Epithelial cell of proximal tubule (primary cell): ENCODE results near the gene RSRC2. TPM values are rescaled to one million over a fixed set of nuclear protein-coding genes. Genes with fewer than 3 reads are reported as not detected.
"Not testable (repeated sequence)": the region's sequence is repeated elsewhere in the genome, so short reads cannot be mapped to it uniquely, and the experiment has no call there.

Source experiments
- DNase-seq: peaks from one replicate; pipeline ENCODE4 v3.0.0-alpha.2; 2011; ENCODE audit warnings: low read depth
- H3K4me3 ChIP-seq: 2 replicates; pipeline ENCODE4 v1.5.1; 2011; ENCODE audit warnings: low read depth, mild to moderate bottlenecking, low read length
- total RNA-seq: library from RNA; depleted of rRNA; stranded (reverse); fragments of >200 nt; gene quantifications from 2 replicates; pipeline ENCODE4 v1.2.3, GENCODE V29; 2015
- TF ChIP-seq, protein P1 (sequence below): conservative IDR thresholded peaks from 2 replicates; pipeline ENCODE4 v1.5.1; 2012; ENCODE audit warnings: low read depth, mild to moderate bottlenecking, low read length

Gene RSRC2
- total RNA-seq, 1 donor from 2014 or later, result 72.4 TPM

DNA sequence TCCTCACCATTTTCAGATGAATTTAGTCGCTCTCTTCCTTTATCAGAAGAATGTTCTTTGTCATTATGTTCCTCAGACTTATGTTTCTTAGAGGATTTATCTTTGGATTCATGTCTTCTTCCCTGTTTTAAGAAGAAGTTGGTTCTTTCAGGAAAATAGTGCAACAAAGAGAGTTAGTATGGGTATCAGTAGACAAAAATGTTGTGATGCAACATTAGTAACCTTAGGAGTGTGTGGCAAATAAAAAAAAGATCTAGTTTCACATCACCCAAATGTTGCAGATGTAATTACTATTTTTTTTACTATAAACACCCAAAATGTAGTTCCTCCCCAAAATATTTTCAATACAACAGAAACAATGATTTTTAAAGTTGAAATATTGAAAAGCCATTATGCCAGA is 7.8 kb downstream of the RSRC2 start:
- no peak overlapping the region for H3K4me3 ChIP-seq
- no peak for DNase-seq
- TF ChIP-seq, protein P1, sequence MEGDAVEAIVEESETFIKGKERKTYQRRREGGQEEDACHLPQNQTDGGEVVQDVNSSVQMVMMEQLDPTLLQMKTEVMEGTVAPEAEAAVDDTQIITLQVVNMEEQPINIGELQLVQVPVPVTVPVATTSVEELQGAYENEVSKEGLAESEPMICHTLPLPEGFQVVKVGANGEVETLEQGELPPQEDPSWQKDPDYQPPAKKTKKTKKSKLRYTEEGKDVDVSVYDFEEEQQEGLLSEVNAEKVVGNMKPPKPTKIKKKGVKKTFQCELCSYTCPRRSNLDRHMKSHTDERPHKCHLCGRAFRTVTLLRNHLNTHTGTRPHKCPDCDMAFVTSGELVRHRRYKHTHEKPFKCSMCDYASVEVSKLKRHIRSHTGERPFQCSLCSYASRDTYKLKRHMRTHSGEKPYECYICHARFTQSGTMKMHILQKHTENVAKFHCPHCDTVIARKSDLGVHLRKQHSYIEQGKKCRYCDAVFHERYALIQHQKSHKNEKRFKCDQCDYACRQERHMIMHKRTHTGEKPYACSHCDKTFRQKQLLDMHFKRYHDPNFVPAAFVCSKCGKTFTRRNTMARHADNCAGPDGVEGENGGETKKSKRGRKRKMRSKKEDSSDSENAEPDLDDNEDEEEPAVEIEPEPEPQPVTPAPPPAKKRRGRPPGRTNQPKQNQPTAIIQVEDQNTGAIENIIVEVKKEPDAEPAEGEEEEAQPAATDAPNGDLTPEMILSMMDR, result no peak

DNA sequence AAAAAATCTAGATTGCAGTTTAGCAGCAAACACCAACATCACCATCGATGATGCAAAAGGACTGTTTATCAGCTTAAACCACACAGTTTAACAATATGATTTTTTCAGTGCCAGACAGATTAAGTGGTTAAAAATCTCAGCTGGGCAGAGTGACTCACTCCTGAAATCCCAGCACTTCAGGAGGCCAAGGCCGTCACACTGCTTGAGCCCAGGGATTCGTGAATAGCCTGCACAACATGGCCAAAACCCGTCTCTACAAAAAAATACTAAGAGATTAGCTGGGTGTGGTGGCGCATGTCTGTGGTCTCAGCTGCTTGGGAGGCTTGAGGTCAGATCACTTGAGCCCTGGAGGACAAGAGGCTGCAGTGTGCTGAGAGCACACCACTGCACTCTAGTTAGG is 8.9 kb downstream of the RSRC2 start:
- DNase-seq, result no peak

DNA sequence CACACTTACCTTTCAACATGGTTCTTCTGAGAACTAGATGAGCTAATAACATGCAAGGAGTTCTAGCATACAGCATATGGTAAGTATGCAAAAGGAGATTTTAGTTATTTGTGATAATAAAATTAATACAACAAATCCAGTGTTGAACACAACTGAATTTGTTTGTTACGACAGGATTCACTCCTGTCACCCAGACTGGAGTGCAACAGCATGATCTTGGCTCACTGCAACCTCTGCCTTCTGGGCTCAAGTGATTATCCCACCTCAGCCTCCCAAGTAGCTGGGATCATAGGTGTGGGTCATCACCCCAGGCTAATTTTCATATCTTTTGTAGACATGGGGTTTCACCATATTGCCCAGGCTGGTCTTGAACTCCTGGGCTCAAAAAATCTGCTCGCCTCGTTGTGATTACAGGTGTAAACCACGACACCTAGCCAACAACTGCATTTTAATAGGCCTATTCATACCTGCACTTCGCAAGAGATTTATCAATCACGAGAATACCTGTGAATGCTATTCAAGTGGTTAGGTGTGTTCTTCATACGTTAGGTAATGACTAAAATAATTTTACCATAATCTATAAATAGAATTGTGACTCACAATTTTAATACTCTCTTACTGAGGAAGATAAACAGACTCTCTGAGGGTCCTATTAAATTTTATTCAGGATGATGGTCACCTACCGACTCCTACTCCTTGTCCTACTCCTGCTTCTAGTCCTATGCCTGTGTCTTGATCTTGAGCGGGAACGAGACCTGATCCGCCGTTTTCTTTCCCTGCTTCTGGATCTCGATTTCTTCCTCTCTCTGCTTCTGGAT is 10.0 kb downstream of the RSRC2 start:
- TF ChIP-seq, protein P1, result no peak
- DNase-seq, result no peak
- H3K4me3 ChIP-seq, result no peak overlapping the region

More for the DNA sequence above, 8.9 kb downstream of the RSRC2 start:
- no peak overlapping the region for H3K4me3 ChIP-seq
- TF ChIP-seq, protein P1, result no peak

DNA sequence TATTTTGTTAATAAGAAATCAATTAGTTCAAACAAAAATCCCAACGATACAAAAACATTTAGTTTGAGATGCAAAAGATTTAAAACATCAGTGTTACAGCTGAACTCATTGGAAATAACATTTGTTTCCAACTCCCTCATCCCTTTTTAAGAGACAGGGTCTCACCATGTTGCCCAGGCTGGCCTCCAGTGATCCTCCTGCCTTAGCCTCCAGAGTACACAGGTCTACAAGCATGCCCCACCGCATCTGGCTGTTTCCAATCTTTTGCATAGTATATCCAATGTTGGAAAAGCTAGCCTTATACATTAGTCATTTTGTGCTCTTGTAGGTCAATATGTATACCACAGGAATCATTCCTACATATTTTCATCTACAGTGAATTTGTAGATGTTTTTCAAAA is 11.5 kb downstream of the RSRC2 start:
- TF ChIP-seq, protein P1, result no peak
- no peak overlapping the region for H3K4me3 ChIP-seq
- no peak for DNase-seq

DNA sequence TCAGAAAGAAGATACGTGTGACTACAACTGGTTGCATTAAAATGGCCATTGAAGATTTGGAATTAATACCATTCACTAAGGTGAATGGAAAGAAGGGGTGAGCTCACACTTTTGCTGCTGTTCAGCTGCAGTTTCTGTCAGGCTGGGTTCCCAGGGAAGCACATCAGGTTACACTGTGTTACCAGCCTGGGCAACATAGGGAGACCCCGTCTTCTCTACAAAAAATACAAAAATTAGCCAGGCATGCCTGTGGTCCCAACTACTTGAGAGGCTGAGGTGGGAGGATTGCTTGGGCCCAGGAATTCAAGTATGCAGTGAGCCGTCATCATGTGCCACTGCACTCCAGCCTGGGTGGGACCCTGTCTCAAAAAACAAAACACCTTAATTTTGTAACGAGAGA is 13.1 kb downstream of the RSRC2 start:
- TF ChIP-seq, protein P1, result no peak
- no peak overlapping the region for H3K4me3 ChIP-seq
- no peak for DNase-seq

DNA sequence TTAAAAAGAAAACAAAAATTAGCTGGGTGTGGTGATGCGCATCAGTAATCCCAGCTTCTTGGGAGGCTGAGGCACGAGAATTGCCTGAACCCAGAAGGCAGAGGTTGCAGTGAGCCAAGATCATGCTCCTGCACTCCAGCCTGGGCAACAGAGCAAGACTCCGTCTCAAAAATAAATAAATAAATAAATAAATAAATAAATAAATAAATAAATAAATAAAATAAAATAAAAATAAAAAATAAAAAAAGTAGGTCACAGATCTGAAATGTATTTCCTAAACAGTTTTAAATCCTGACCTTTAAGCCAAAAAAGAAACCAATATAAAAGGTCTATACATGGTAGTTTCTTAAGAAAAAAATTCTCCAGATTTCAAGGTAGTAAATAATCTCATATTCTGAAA is 13.7 kb downstream of the RSRC2 start:
- not testable (repeated sequence) for H3K4me3 ChIP-seq, DNase-seq

DNA sequence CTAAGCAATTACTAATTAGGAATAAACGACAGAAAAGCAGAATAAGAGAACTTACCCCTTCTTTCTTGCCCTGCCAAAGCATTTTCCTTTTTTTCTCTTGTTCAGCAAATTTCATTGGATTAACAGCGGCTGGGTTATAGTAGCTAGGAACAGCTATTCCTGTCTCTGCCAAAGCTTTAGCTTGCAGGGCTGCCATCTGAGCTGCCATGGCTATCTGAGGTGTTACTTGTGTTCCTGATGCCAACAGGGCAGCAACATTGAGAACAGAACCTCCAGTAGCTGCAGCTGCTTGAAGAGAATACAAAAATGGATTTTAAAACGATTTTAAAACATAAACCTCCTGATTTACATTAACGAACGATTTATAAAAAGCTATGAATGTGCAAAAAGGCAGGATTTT is 18.6 kb downstream of the RSRC2 start:
- TF ChIP-seq, protein P1, result no peak
- no peak for DNase-seq
- H3K4me3 ChIP-seq, result no peak overlapping the region
